Esophagus muscularis mucosa (tissue), 3 donors: ENCODE measurements around the gene RUNX2.

Experiments used
- POLR2A ChIP-seq: fragments of 450-650 bp; IDR thresholded peaks from one replicate; pipeline ENCODE4 v1.6.1; 2017; ENCODE audit warnings: antibody characterized with exemption, moderate library complexity, mild to moderate bottlenecking, low read depth
- TF ChIP-seq, protein P1 (sequence below), 3 experiments: fragments of 200-600 bp in 2 of 3; fragments of 450-650 bp in 1 of 3; sonication (generic) in 2 of 3; IDR thresholded peaks; one replicate each; pipeline ENCODE4 v1.5.1; 2017 to 2019; ENCODE audit warnings: antibody characterized with exemption in 3 of 3, mild to moderate bottlenecking in 2 of 3, moderate library complexity in 1 of 3

- no peak for TF ChIP-seq POLR2A
- TF ChIP-seq, protein P1, sequence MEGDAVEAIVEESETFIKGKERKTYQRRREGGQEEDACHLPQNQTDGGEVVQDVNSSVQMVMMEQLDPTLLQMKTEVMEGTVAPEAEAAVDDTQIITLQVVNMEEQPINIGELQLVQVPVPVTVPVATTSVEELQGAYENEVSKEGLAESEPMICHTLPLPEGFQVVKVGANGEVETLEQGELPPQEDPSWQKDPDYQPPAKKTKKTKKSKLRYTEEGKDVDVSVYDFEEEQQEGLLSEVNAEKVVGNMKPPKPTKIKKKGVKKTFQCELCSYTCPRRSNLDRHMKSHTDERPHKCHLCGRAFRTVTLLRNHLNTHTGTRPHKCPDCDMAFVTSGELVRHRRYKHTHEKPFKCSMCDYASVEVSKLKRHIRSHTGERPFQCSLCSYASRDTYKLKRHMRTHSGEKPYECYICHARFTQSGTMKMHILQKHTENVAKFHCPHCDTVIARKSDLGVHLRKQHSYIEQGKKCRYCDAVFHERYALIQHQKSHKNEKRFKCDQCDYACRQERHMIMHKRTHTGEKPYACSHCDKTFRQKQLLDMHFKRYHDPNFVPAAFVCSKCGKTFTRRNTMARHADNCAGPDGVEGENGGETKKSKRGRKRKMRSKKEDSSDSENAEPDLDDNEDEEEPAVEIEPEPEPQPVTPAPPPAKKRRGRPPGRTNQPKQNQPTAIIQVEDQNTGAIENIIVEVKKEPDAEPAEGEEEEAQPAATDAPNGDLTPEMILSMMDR (IDR thresholded peaks at IDR 0.05), result no peak
Observed at GRCh38 chr6:45479834-45480751, 152.0 kb downstream of the RUNX2 start.
